Endothelial cell of umbilical vein (primary cell): ENCODE data around the gene FBXL17. TPM values are rescaled to one million over a fixed set of nuclear protein-coding genes. Genes with fewer than 3 reads are reported as not detected.

Experiments
- BruUV-seq: library from RNA; stranded (reverse); fragments of 400-500 nt; replicated peaks from 2 replicates; lab custom pipeline; 2021; lab: Mats Ljungman, UMichigan
- CTCF ChIA-PET: fragments of 300-600, 350-600 bp; sonication (Branson Sonifier 250); formaldehyde crosslinking; loops from one replicate; lab custom pipeline; 2021; ENCODE audit warnings: antibody characterized with exemption, inconsistent platforms; lab: Charles Lee
- POLR2A ChIA-PET: fragments of 300-600, 350-600 bp; sonication (Branson Sonifier 250); formaldehyde crosslinking; loops from one replicate; lab custom pipeline; 2021; ENCODE audit warnings: antibody characterized with exemption, inconsistent platforms; lab: Charles Lee
- DNase-seq: peaks from one replicate; pipeline ENCODE4 v3.0.0-alpha.2; 2011; ENCODE audit warnings: low read depth, low spot score
- FAIRE-seq: peaks from 2 replicates; lab custom pipeline; 2011; peaks lifted over from hg19 to GRCh38; lab: Jason Lieb, UNC
- H2AFZ ChIP-seq: 2 replicates; pipeline ENCODE4 v1.6.0; 2012; ENCODE audit warnings: low read depth, low read length, control low read depth, inconsistent platforms
- H3K27ac ChIP-seq: 2 replicates; pipeline ENCODE4 v1.5.1; 2011; ENCODE audit warnings: low read depth, mild to moderate bottlenecking, control low read depth, low read length, moderate library complexity; ENCODE audit not compliant: insufficient read depth
- H3K27me3 ChIP-seq, 2 experiments: 2 replicates each; pipeline versions ENCODE4 v1.6.0 to v1.6.1; 2011; ENCODE audit warnings: low read length in 2 of 2, mixed read lengths in 1 of 2; ENCODE audit not compliant: control insufficient read depth in 2 of 2, insufficient read depth in 2 of 2
- H3K36me3 ChIP-seq, 2 experiments: 2 replicates in 1 of 2; 3 replicates in 1 of 2; pipeline ENCODE4 v1.5.1; 2011; ENCODE audit warnings: low read length in 2 of 2, mild to moderate bottlenecking in 1 of 2, moderate library complexity in 1 of 2; ENCODE audit not compliant: control insufficient read depth in 2 of 2, insufficient read depth in 2 of 2; ENCODE audit errors: extremely low read depth in 1 of 2
- H3K4me1 ChIP-seq: 3 replicates; pipeline ENCODE4 v1.5.1; 2011; ENCODE audit warnings: mild to moderate bottlenecking, low read length; ENCODE audit not compliant: control insufficient read depth, insufficient read depth; ENCODE audit errors: extremely low read depth
- H3K4me2 ChIP-seq: 2 replicates; pipeline ENCODE4 v1.6.1; 2011; ENCODE audit warnings: low read length, control low read depth, mixed read lengths; ENCODE audit not compliant: insufficient read depth
- H3K4me3 ChIP-seq, 3 experiments: fragments of 200-600 bp in 1 of 3; sonication (generic), shearing (Covaris generic) in 1 of 3; replicated peaks in 1 of 3; 2 replicates each; pipeline ENCODE4 v1.5.1; 2011 to 2016; ENCODE audit warnings: control low read depth in 3 of 3, low read length in 3 of 3, mild to moderate bottlenecking in 2 of 3, inconsistent platforms in 1 of 3, low read depth in 1 of 3, moderate library complexity in 1 of 3; ENCODE audit not compliant: insufficient read depth in 1 of 3
- H3K79me2 ChIP-seq: 2 replicates; pipeline ENCODE4 v1.6.0; 2012; ENCODE audit warnings: low read length, inconsistent platforms; ENCODE audit not compliant: control insufficient read depth, insufficient read depth
- H3K9ac ChIP-seq: replicated peaks from 2 replicates; pipeline ENCODE3; 2011; ENCODE audit warnings: low read length, control low read depth; ENCODE audit not compliant: insufficient read depth; ENCODE audit errors: extremely low read depth
- H3K9me1 ChIP-seq: replicated peaks from 3 replicates; pipeline ENCODE4 v1.6.0; 2011; ENCODE audit warnings: mild to moderate bottlenecking, low read length; ENCODE audit not compliant: control insufficient read depth, insufficient read depth; ENCODE audit errors: extremely low read depth
- H3K9me3 ChIP-seq: replicated peaks from 2 replicates; pipeline ENCODE4 v1.5.1; 2012; ENCODE audit warnings: low read length, inconsistent platforms; ENCODE audit not compliant: control insufficient read depth, insufficient read depth
- H4K20me1 ChIP-seq: replicated peaks from 2 replicates; pipeline ENCODE3; 2011; ENCODE audit warnings: mild to moderate bottlenecking, low read length; ENCODE audit not compliant: control insufficient read depth, insufficient read depth; ENCODE audit errors: extremely low read depth
- CTCF ChIP-seq, 2 donors: IDR thresholded peaks; 1 replicate in 1 of 2; 2 replicates in 1 of 2; pipeline ENCODE4 v1.5.1; 2011; ENCODE audit warnings: low read length in 2 of 2, mild to moderate bottlenecking in 2 of 2, moderate library complexity in 2 of 2, control low read depth in 1 of 2, inconsistent platforms in 1 of 2, low read depth in 1 of 2; ENCODE audit not compliant: insufficient read depth in 1 of 2; ENCODE audit errors: extremely low read depth in 1 of 2
- EZH2 ChIP-seq: IDR thresholded peaks from 2 replicates; pipeline ENCODE4 v1.6.1; 2012; ENCODE audit warnings: borderline replicate concordance, low read depth, mild to moderate bottlenecking, moderate library complexity, low read length, inconsistent platforms; ENCODE audit not compliant: severe bottlenecking
- FOS ChIP-seq: IDR thresholded peaks from 2 replicates; pipeline ENCODE4 v1.6.1; 2011; ENCODE audit warnings: mild to moderate bottlenecking, low read length, moderate library complexity, borderline replicate concordance; ENCODE audit not compliant: insufficient read depth
- GATA2 ChIP-seq: IDR thresholded peaks from 2 replicates; pipeline ENCODE4 v1.7.0; 2011; ENCODE audit warnings: low read depth, mild to moderate bottlenecking, moderate library complexity, mixed read lengths, low read length; ENCODE audit not compliant: insufficient read length, insufficient read depth
- JUN ChIP-seq: IDR thresholded peaks from 2 replicates; pipeline ENCODE4 v1.6.1; 2011; ENCODE audit warnings: borderline replicate concordance, low read depth; ENCODE audit not compliant: insufficient read length, insufficient read depth
- MAX ChIP-seq: IDR thresholded peaks from 2 replicates; pipeline ENCODE4 v1.6.1; 2011; ENCODE audit not compliant: insufficient read depth, insufficient read length
- MYC ChIP-seq: IDR thresholded peaks from one replicate; pipeline ENCODE4 v1.6.1; 2011; ENCODE audit warnings: mild to moderate bottlenecking, low read depth, low read length
- POLR2A ChIP-seq: IDR thresholded peaks from 2 replicates; pipeline ENCODE4 v1.6.1; 2012; ENCODE audit warnings: low read depth, mild to moderate bottlenecking, control low read depth, low read length
- POLR2AphosphoS5 ChIP-seq: IDR thresholded peaks from 2 replicates; pipeline ENCODE4 v1.6.1; 2012; ENCODE audit warnings: low read depth, mild to moderate bottlenecking, control low read depth, low read length, moderate library complexity; ENCODE audit not compliant: insufficient read depth
- dilution Hi-C: fragments of 300-500 bp; cut with MboI; formaldehyde crosslinking; loops from one replicate; pipeline ENCODE4 v1.15.0; 2019; ENCODE audit warnings: low sequenced_read_pairs; ENCODE audit not compliant: extremely low pct_ligation_motif_present
- intact Hi-C: fragments of 100-400 bp; cut with micrococcal nuclease; formaldehyde crosslinking; loops from one replicate; pipeline ENCODE4 v1.10.0; 2022
- polyA plus RNA-seq, 4 experiments: library from polyadenylated mRNA; depleted of rRNA in 3 of 4; stranded (reverse) in 3 of 4; unstranded in 1 of 4; fragments of >200 nt; gene quantifications; 2 replicates each; pipeline versions ENCODE4 v1.2.1 to v1.2.3, GENCODE V29; 2011 to 2012; ENCODE audit warnings: missing spikeins in 1 of 4
- total RNA-seq: library from RNA; stranded (reverse); gene quantifications from 2 replicates; pipeline ENCODE4 v1.2.3, GENCODE V29; 2021

The FBXL17 gene
- total and polyA plus RNA-seq, 2 donors (not counting 3 experiments of a cell fraction or from before 2014, with no cell fraction given), result 2.7 to 8.8 TPM

- intact Hi-C loops, result no loop called here
- Histone ChIP-seq H3K79me2 (no peaks in the 10 kb centered on the region), H3K27me3 (no peaks in the 10 kb centered on the region), H2AFZ (no peak overlapping the region), H4K20me1 (no peaks in the 10 kb centered on the region), H3K4me1 (no peaks in the 10 kb centered on the region), H3K4me3 (no peak overlapping the region), H3K9ac (no peak overlapping the region), H3K9me1 (no peaks in the 10 kb centered on the region), H3K9me3 (no peaks in the 10 kb centered on the region), H3K36me3 (no peaks in the 10 kb centered on the region), H3K4me2 (no peak overlapping the region), H3K27ac (no peak overlapping the region)
- FAIRE-seq (no peak), DNase-seq (no peak)
- no TSS peak for BruUV-seq
- ChIA-PET CTCF (interaction anchor here (1.3 kb wide), 1 partner anchor 15 kb away, joined by 3 read pairs; no protein-coding TSS in a partner anchor), POLR2A (no interaction called here)
- TF ChIP-seq FOS, result no peak
- no peak for TF ChIP-seq MAX
- no peak for TF ChIP-seq JUN
- no peak for TF ChIP-seq POLR2AphosphoS5
- TF ChIP-seq EZH2, result no peak
- TF ChIP-seq MYC, result no peak
- TF ChIP-seq CTCF (IDR thresholded peaks at IDR 0.05; ENCODE audit: extremely low read depth in 1 of 2, insufficient read depth in 1 of 2, low read depth in 1 of 2, low read length in 2 of 2), result no peak
- no peak for TF ChIP-seq GATA2
- TF ChIP-seq POLR2A, result no peak
- dilution Hi-C loops, result no loop called here
These were observed 550.1 kb downstream of the FBXL17 start for GRCh38 chr5:107831612-107832395.
